GM18951 (cell line): Measurements from ENCODE around the gene SPTLC1.
"Not testable (repeated sequence)": the region's sequence is repeated elsewhere in the genome, so short reads cannot be mapped to it uniquely, and the experiment has no call there.

ENCODE experiments used
- POLR2A ChIP-seq: IDR thresholded peaks from 4 replicates; pipeline ENCODE4 v1.6.1; 2011; ENCODE audit warnings: mild to moderate bottlenecking; ENCODE audit not compliant: insufficient read length, insufficient read depth; ENCODE audit errors: extremely low read depth
- in situ Hi-C: fragments of 300-500 bp; cut with MboI; formaldehyde crosslinking; loops from one replicate; pipeline ENCODE4 v1.12.0; 2022; ENCODE audit warnings: low sequenced_read_pairs, mixed read lengths, inconsistent platforms; ENCODE audit not compliant: unreplicated experiment

The SPTLC1 gene

GRCh38 chr9:92115071-92115858 lies at the start of gene SPTLC1:
SPTLC1 (minus strand) TSS chr9:92115413; CDS start chr9:92115370, 43 bp downstream.
- peak; percentile 95 for TF ChIP-seq POLR2A
- in situ Hi-C loops, result no loop called here

GRCh38 chr9:92164975-92165374 lies 49.8 kb upstream of the SPTLC1 start:
- in situ Hi-C loops, result no loop called here
- no peak for TF ChIP-seq POLR2A

- in situ Hi-C loops, result no loop called here
- TF ChIP-seq POLR2A, result no peak
Observed at GRCh38 chr9:92164490-92164889, 49.3 kb upstream of the SPTLC1 start.

- in situ Hi-C loops, result no loop called here
- TF ChIP-seq POLR2A, result no peak
Observed at GRCh38 chr9:92163276-92163675, 48.1 kb upstream of the SPTLC1 start.

GRCh38 chr9:92160786-92161185 lies 45.6 kb upstream of the SPTLC1 start:
- no peak for TF ChIP-seq POLR2A
- in situ Hi-C loops, result no loop called here

GRCh38 chr9:92159058-92159457 lies 43.8 kb upstream of the SPTLC1 start:
- no peak for TF ChIP-seq POLR2A
- in situ Hi-C loops, result no loop called here

GRCh38 chr9:92158097-92158601 lies 42.9 kb upstream of the SPTLC1 start:
- TF ChIP-seq POLR2A, result no peak
- in situ Hi-C loops, result no loop called here

GRCh38 chr9:92155736-92156135 lies 40.5 kb upstream of the SPTLC1 start:
- in situ Hi-C loops, result not testable (repeated sequence)

- TF ChIP-seq POLR2A, result no peak
- in situ Hi-C loops, result no loop called here
Observed at GRCh38 chr9:92155221-92155620, 40.0 kb upstream of the SPTLC1 start.

- in situ Hi-C loops, result not testable (repeated sequence)
Observed at GRCh38 chr9:92153466-92154415, 38.5 kb upstream of the SPTLC1 start.

GRCh38 chr9:92151691-92152393 lies 36.6 kb upstream of the SPTLC1 start:
- in situ Hi-C loops, result no loop called here
- TF ChIP-seq POLR2A, result no peak

- in situ Hi-C loops, result not testable (repeated sequence)
Observed at GRCh38 chr9:92150501-92151470, 35.6 kb upstream of the SPTLC1 start.
